Activated naive CD8-positive, alpha-beta T cell treated with anti-CD3 and anti-CD28 coated beads, Interleukin-2, amount 50 U/mL, for 24 hours (primary cell): Measurements from ENCODE around the gene FGF11.

Experiments
- ATAC-seq: fragments of 150-1000 bp; cut with Tn5 transposase; one replicate; pipeline ENCODE4 v1.10.0; 2021
- DNase-seq: peaks from one replicate; pipeline ENCODE4 v3.0.0; 2021
- H3K27ac Mint-ChIP-seq: one replicate; pipeline ENCODE4 v1.8.0; 2021; ENCODE audit warnings: mild to moderate bottlenecking, mixed read lengths
- H3K27me3 Mint-ChIP-seq: one replicate; pipeline ENCODE4 v1.8.0; 2021; ENCODE audit warnings: mixed read lengths
- H3K36me3 Mint-ChIP-seq: one replicate; pipeline ENCODE4 v1.8.0; 2021; ENCODE audit warnings: low read depth, mixed read lengths
- H3K4me1 Mint-ChIP-seq: one replicate; pipeline ENCODE4 v1.8.0; 2021; ENCODE audit warnings: mixed read lengths
- H3K4me3 Mint-ChIP-seq: one replicate; pipeline ENCODE4 v1.8.0; 2021; ENCODE audit warnings: mild to moderate bottlenecking, moderate library complexity, mixed read lengths
- H3K9me3 Mint-ChIP-seq: one replicate; pipeline ENCODE4 v1.8.0; 2021; ENCODE audit warnings: mixed read lengths

The FGF11 gene

DNA sequence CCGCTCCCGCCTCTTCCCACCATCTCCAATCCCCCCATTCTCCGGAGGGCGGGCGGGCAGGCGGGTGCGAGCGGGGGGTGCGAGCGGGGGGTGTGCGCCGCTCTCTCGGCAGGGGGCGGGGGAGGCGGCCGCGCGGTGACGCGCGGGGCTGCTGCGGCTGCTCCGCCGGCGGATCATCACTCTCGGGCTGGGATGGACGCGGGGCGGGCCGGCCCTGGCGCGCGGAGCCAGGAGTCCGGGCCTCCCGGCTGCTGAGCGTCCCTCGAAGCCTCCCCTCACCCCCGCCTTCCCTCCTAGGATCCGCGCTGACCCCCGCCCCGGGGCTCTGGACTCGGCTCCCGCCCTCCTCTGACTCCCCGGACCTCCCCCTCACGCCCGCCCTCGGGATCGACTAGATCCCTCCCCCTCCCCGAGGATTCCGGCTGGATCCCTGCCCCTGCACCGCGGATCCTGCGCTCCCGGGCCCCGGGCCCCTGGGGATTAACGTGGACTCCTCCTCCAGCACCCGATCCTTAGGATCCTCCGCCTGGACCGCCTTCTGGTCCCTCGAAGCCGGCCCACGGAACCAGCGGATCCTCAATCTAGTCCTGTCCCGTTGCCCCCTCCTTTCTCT is 34.5 kb upstream of the FGF11 start:
- Mint-ChIP-seq H3K9me3 (no peaks in the 10 kb centered on the region), H3K36me3 (no peaks in the 10 kb centered on the region), H3K27me3 (peaks cover 3% of the 10 kb centered on the region), H3K27ac (no peak overlapping the region), H3K4me3 (peak overlapping the region; percentile 89), H3K4me1 (peaks cover 20% of the 10 kb centered on the region)
- peak; percentile 68 for DNase-seq
- peak; percentile 27 for ATAC-seq

DNA sequence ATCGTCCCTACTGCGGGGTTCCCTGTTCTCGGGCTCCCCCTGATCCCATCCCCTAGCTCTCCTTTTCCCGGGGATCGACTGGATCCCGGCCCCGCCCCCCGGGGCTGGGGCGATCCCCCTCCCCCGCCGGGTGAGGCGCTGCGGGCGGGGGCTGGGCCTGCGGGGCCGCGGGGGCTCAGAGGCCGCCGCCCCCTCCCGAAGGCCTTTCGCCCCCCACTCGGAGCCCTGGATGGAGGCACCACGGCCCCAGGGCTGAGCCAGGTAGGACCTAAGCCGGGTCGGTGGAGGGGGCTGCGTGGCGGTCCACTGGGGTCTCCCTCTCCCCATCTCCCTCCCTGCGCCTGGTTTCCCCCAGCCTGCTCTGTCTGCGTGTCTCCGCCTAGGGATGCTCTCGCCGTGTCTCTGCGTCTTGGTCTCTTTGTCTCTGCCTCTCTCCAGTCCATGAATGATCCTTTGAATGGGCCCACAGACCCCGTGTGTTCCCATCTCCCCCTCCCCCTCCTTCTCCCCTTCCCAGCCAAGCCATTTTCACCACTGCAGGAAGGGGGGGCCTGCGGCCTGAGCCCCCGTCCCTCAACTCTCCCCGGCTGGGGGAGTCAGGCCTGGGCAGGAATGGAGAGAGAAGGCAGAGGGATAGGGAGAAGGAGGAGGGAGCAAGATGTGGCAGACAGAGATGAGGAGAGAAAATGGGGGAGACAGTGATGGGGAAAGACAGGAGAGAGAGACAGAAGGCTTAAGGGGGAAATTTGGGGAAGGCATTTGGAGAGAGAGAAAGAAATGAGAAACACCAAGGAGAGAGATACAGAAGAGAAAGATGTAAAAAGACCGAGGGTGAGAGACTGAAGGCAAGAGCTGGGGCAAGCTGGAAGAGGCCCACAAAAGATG is 33.7 kb upstream of the FGF11 start:
- Mint-ChIP-seq H3K36me3 (no peaks in the 10 kb centered on the region), H3K27me3 (peaks cover 3% of the 10 kb centered on the region), H3K9me3 (no peaks in the 10 kb centered on the region), H3K27ac (no peak overlapping the region), H3K4me1 (peaks cover 20% of the 10 kb centered on the region), H3K4me3 (peak overlapping the region; percentile 74)
- DNase-seq (no peak), ATAC-seq (no peak)

DNA sequence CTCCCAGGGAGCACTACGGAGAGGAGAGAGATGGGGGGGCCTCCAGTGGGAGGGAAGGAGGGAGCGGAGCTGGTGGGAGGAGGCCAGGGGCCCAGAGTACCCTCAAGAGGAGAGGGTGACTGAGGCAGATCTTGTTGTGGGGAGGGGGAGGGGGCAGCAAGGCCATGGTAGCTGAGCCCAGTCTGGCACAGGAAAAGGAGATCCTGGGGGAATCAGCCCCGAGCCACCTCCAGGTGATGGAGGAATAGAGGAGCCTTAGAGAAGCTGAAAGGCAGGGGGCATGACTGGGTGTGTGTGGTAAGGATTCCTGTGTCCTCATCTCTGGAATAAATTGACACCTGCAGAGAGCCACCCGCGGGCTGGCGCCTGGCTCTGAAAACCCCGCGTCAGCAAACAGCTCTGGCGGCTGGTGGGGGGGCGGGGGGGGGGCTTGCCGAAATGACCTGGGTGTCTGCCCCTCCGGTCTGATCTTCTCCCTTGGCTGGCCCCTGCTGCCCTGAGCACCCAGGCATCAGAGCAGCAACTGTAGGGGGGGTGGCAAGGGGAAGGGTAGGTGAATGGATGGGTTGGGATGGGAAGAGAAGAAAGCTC is 33.0 kb upstream of the FGF11 start:
- Mint-ChIP-seq H3K4me3 (peak overlapping the region; percentile 73), H3K4me1 (peaks cover 20% of the 10 kb centered on the region), H3K27me3 (peaks cover 3% of the 10 kb centered on the region), H3K27ac (no peak overlapping the region), H3K36me3 (no peaks in the 10 kb centered on the region), H3K9me3 (no peaks in the 10 kb centered on the region)
- ATAC-seq (no peak), DNase-seq (no peak)

DNA sequence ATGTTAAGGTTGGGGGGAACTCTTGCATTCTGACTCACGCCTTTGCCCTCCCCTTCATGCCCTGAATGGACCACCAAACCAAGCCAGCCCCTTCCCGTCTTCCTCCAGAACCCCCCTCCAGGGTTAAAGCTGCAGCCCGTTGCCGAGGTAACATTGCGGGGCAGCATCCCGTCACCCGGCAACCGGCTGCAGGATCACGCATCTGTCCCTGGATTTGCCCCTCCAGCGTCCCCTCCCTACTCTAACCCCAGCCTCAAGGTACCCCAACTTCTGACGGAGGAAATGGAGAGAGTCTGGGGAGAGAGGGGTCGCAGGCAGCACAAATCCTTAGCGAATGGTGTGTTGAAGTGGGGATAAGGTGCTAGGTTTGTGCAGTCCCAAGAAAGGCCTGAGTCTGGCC is 32.2 kb upstream of the FGF11 start:
- Mint-ChIP-seq H3K27me3 (peaks cover 3% of the 10 kb centered on the region), H3K36me3 (no peaks in the 10 kb centered on the region), H3K9me3 (no peaks in the 10 kb centered on the region), H3K4me1 (peaks cover 18% of the 10 kb centered on the region), H3K27ac (no peak overlapping the region), H3K4me3 (no peak overlapping the region)
- no peak for DNase-seq
- ATAC-seq: no peak

DNA sequence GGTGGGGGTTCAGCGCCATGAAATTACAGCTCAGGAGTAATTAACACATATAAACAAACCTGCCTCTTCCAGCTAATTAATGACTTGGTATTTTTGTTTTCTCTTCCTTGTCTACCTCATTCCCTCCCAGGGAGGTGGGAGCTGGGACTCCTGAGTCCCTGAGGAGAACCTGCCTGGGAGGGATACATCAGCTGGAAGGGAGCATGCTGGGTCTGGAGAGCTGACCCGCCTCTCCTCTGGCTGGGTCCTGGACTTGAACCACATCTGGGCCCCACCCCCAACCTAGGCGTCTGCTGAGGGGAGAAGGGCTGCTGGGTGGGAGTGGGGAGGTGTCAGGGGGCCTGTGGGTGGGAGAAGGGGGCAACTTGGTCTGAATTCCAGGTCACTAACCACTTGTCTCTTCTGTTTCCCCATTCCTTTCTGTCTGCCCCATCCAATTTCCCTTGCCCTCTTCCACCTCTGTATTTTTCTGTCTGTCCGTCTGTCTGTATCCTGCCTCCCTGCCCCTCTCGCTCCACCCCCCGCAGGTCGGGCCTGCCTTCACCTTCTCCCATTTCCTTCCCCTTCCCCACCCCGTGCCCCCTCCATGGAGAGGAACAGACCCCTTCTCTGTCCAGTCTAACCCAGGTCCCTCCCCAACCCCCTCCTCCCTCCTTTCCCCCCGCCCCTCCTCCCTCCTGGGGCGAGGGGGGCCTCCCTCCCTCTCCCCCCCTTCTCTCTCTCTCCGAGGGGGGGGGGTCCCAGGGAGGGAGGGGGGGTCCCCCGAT is 31.6 kb upstream of the FGF11 start, which contains the start of gene NLGN2:
Gene NLGN2, plus strand, starts transcription at position 361 of the 767 bp plus-strand sequence. CDS start 411 bp downstream, outside the sequence.
- no peaks in the 10 kb centered on the region for H3K36me3 Mint-ChIP-seq
- no peak within 1 kb of the TSS for H3K4me3 Mint-ChIP-seq
- no peak for ATAC-seq
- no peaks in the 10 kb centered on the region for H3K9me3 Mint-ChIP-seq
- no peak for DNase-seq
- peaks cover 3% of the 10 kb centered on the region for H3K27me3 Mint-ChIP-seq
- no peak within 1 kb of the TSS for H3K27ac Mint-ChIP-seq
- H3K4me1 Mint-ChIP-seq: peaks cover 17% of the 10 kb centered on the region

DNA sequence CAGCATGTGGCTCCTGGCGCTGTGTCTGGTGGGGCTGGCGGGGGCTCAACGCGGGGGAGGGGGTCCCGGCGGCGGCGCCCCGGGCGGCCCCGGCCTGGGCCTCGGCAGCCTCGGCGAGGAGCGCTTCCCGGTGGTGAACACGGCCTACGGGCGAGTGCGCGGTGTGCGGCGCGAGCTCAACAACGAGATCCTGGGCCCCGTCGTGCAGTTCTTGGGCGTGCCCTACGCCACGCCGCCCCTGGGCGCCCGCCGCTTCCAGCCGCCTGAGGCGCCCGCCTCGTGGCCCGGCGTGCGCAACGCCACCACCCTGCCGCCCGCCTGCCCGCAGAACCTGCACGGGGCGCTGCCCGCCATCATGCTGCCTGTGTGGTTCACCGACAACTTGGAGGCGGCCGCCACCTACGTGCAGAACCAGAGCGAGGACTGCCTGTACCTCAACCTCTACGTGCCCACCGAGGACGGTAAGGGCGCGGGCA is 31.0 kb upstream of the FGF11 start:
- ATAC-seq: no peak
- peak; percentile 36 for DNase-seq
- H3K27me3 Mint-ChIP-seq: peaks cover 3% of the 10 kb centered on the region
- H3K9me3 Mint-ChIP-seq: no peaks in the 10 kb centered on the region
- no peaks in the 10 kb centered on the region for H3K36me3 Mint-ChIP-seq
- H3K4me1 Mint-ChIP-seq: peaks cover 12% of the 10 kb centered on the region
- H3K27ac Mint-ChIP-seq: no peak overlapping the region
- H3K4me3 Mint-ChIP-seq: no peak overlapping the region

DNA sequence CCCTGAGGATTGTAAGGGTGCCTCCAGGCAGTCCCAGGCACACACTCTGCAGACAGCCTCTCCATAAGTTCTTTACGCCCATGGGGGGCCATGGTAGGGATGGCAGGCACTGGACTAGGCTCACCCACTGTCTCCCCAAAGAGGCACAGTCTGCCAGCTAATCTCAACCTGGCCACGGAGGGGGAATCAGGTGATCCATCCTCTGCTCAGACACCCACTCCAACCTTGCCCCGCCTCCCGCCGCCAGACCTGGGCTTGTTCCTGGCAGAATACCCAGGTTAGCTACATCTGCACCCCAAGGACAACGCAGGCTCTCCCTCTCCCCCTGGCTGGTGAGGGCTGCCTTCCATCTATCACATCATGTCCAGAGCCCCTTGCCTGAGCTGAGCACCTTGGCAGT is 30.4 kb upstream of the FGF11 start:
- DNase-seq: no peak
- H3K4me1 Mint-ChIP-seq: peaks cover 12% of the 10 kb centered on the region
- peaks cover 3% of the 10 kb centered on the region for H3K27me3 Mint-ChIP-seq
- H3K4me3 Mint-ChIP-seq: peak overlapping the region; percentile 10
- H3K27ac Mint-ChIP-seq: peak overlapping the region; percentile 6
- no peaks in the 10 kb centered on the region for H3K36me3 Mint-ChIP-seq
- H3K9me3 Mint-ChIP-seq: no peaks in the 10 kb centered on the region
- no peak for ATAC-seq

DNA sequence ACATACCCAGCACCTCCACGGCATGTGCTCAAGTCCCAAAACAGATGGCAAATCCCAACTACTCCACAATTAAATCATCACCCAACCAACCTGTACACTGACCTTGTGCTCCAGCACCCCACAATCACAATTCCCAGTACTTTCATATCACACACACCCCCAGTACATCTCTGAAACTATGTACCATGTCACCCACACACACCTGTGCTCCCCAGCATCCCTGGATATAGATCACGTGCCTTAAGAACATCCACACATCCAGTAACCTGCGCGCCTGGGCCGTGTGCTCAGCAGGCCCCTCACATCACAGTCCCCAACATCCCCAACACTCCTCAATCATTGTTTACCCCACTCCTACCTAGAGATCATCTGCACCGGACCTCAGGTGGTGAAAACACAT is 29.6 kb upstream of the FGF11 start:
- H3K9me3 Mint-ChIP-seq: no peaks in the 10 kb centered on the region
- H3K4me3 Mint-ChIP-seq: no peak overlapping the region
- ATAC-seq (no peak), DNase-seq (no peak)
- no peaks in the 10 kb centered on the region for H3K36me3 Mint-ChIP-seq
- peaks cover 3% of the 10 kb centered on the region for H3K27me3 Mint-ChIP-seq
- H3K4me1 Mint-ChIP-seq: peaks cover 12% of the 10 kb centered on the region
- no peak overlapping the region for H3K27ac Mint-ChIP-seq

DNA sequence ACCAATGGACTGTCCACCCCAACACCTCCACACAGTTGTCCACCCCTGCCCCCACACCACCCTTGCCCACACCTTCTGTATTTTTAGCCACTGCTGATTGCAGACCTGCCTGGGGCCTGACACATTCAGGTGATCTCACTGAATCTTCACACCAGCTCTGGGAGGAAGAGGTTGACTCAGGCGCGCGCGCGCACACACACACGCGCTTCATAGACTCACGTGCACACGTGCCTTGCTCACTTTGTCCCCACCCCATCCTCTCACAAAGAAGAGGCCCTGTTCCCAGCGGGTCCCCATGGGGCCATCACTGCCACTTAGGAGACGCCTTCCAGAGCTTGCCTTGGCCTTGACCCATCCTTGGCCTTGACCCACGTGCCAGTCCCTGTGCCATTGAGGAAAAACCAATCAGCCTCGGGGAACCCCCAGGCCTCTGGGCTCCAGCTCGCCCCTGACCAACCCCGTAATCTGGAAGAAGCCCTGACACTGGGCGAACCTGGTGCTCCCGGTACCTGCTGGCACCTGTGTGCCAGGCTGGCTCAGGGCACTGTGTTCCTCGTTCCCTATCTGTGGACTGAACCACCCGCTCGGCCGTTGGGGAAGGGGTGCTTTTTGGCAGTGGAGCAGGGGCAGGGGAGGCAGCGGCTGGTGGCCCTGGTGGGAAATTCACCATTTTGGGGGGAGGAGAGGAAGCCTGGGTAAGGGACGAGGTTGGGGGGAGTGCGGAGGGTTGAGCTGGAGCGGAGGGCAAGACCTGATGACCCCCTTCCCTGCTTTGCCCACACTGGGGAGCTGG is 28.5 kb upstream of the FGF11 start:
- no peaks in the 10 kb centered on the region for H3K36me3 Mint-ChIP-seq
- no peak for DNase-seq
- peaks cover 3% of the 10 kb centered on the region for H3K27me3 Mint-ChIP-seq
- peaks cover 7% of the 10 kb centered on the region for H3K4me1 Mint-ChIP-seq
- no peak overlapping the region for H3K4me3 Mint-ChIP-seq
- H3K27ac Mint-ChIP-seq: no peak overlapping the region
- ATAC-seq: no peak
- no peaks in the 10 kb centered on the region for H3K9me3 Mint-ChIP-seq

DNA sequence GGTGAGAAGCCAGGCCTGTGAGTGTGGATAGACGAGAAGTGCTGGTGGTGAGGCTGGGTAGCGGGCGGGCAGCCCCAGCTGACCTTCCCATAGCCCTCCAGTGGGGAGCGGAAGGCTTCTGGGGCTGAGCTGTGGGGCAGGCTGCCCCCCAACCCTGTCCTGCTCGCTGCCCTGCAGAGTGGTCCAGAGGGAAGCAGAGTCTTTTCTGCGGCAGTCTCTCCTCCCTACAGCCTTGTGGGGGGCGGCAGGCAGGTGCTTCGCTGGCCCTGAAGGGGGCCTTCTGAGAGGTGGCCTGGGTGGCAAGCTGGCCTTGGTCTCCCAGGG is 27.9 kb upstream of the FGF11 start:
- no peak overlapping the region for H3K4me3 Mint-ChIP-seq
- no peaks in the 10 kb centered on the region for H3K9me3 Mint-ChIP-seq
- ATAC-seq (no peak), DNase-seq (no peak)
- H3K27ac Mint-ChIP-seq: no peak overlapping the region
- H3K36me3 Mint-ChIP-seq: no peaks in the 10 kb centered on the region
- no peaks in the 10 kb centered on the region for H3K27me3 Mint-ChIP-seq
- H3K4me1 Mint-ChIP-seq: peaks cover 4% of the 10 kb centered on the region

DNA sequence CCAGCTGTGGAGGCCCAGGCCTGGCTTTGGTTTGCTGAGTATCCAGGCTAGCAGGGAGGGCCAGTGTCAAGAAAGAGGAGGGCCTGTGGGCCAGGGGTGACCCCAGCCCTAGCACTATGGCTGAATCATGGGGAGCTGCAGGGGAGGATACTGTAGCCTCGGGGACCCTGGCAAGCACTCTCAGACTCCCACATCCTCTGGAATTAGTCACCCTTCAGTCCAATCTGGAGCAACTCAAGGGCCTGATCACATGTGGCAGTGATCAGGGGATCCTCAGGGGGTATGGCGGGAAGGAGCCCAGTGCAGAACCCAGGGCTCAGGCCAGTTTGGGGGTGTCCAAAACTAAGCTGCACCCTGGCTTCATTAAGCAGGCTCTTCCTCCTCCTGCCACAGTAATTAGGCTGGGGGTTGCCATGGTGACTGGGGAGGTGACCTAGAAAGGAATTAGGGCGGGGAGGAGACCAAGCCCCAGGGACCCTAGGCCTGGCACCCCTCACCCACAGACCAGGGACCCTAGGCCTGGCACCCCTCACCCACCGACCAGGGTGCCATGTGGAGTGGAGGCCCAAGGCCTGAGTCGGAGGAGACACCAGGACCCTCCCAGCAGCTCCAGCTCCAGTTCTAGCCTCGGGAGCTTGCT is 25.8 kb upstream of the FGF11 start:
- ATAC-seq: peak; percentile 33
- DNase-seq: no peak
- Mint-ChIP-seq H3K27me3 (no peaks in the 10 kb centered on the region), H3K27ac (no peak overlapping the region), H3K4me3 (no peak overlapping the region), H3K36me3 (no peaks in the 10 kb centered on the region), H3K4me1 (peaks cover 2% of the 10 kb centered on the region), H3K9me3 (no peaks in the 10 kb centered on the region)

DNA sequence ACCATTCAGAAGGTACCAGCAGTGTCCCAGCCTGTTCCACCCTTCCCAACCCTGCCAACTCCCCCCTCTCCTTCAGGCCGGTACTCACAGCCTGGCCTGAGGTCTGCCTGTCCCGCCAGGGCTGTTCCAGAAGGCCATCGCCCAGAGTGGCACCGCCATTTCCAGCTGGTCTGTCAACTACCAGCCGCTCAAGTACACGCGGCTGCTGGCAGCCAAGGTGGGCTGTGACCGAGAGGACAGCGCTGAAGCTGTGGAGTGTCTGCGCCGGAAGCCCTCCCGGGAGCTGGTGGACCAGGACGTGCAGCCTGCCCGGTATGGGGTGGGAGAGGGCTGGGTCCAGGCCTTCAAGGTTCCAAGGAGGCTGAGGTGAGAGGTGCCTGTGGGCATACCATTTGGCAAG is 24.5 kb upstream of the FGF11 start:
- no peak overlapping the region for H3K27ac Mint-ChIP-seq
- no peak overlapping the region for H3K4me3 Mint-ChIP-seq
- H3K27me3 Mint-ChIP-seq: no peaks in the 10 kb centered on the region
- no peaks in the 10 kb centered on the region for H3K36me3 Mint-ChIP-seq
- H3K4me1 Mint-ChIP-seq: no peaks in the 10 kb centered on the region
- DNase-seq (no peak), ATAC-seq (no peak)
- no peaks in the 10 kb centered on the region for H3K9me3 Mint-ChIP-seq

DNA sequence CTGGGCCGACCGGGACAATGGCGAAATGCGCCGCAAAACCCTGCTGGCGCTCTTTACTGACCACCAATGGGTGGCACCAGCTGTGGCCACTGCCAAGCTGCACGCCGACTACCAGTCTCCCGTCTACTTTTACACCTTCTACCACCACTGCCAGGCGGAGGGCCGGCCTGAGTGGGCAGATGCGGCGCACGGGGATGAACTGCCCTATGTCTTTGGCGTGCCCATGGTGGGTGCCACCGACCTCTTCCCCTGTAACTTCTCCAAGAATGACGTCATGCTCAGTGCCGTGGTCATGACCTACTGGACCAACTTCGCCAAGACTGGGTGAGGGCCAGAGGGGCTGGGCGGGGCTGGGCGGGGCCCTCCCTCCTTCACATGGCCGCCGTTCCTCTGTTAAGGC is 23.5 kb upstream of the FGF11 start:
- DNase-seq: no peak
- Mint-ChIP-seq H3K9me3 (no peaks in the 10 kb centered on the region), H3K27me3 (no peaks in the 10 kb centered on the region), H3K36me3 (no peaks in the 10 kb centered on the region), H3K27ac (no peak overlapping the region), H3K4me3 (no peak overlapping the region), H3K4me1 (no peaks in the 10 kb centered on the region)
- no peak for ATAC-seq
